RPMI7951 (cell line): ENCODE data around the gene CTXN3. TPM values are rescaled to one million over a fixed set of nuclear protein-coding genes. Genes with fewer than 3 reads are reported as not detected.
"Not testable (repeated sequence)": the region's sequence is repeated elsewhere in the genome, so short reads cannot be mapped to it uniquely, and the experiment has no call there.

Experiments
- DNase-seq: peaks from one replicate; pipeline ENCODE4 v3.0.0-alpha.2; 2012; ENCODE audit warnings: low read depth
- total RNA-seq: library from RNA; depleted of rRNA; stranded (reverse); fragments of >200 nt; shearing (Covaris generic); gene quantifications from 2 replicates; pipeline ENCODE4 v1.2.3, GENCODE V29; 2014

The CTXN3 gene
- total RNA-seq, 1 experiment from 2014 or later: not detected

GRCh38 chr5:127650649-127651048 is 1.8 kb downstream of the CTXN3 start:
- DNase-seq: no peak

- DNase-seq: no peak
Observed at GRCh38 chr5:127652952-127653611, 4.2 kb downstream of the CTXN3 start.

GRCh38 chr5:127656825-127657224 is 7.9 kb downstream of the CTXN3 start:
- DNase-seq: no peak

GRCh38 chr5:127660047-127660733 is 11.3 kb downstream of the CTXN3 start:
- no peak for DNase-seq

GRCh38 chr5:127664093-127664492 is 15.2 kb downstream of the CTXN3 start:
- peak; percentile 0 for DNase-seq

- DNase-seq: no peak
Observed at GRCh38 chr5:127665641-127666040, 16.8 kb downstream of the CTXN3 start.

GRCh38 chr5:127666043-127666716 is 17.3 kb downstream of the CTXN3 start:
- no peak for DNase-seq

GRCh38 chr5:127667926-127668325 is 19.0 kb downstream of the CTXN3 start:
- DNase-seq: no peak

GRCh38 chr5:127671218-127671617 is 22.3 kb downstream of the CTXN3 start:
- DNase-seq: no peak

GRCh38 chr5:127673117-127673800 is 24.4 kb downstream of the CTXN3 start:
- DNase-seq: no peak

GRCh38 chr5:127676951-127677350 is 28.1 kb downstream of the CTXN3 start:
- DNase-seq: not testable (repeated sequence)

GRCh38 chr5:127679691-127680330 is 30.9 kb downstream of the CTXN3 start:
- not testable (repeated sequence) for DNase-seq

- no peak for DNase-seq
Observed at GRCh38 chr5:127680595-127680994, 31.7 kb downstream of the CTXN3 start.

- no peak for DNase-seq
Observed at GRCh38 chr5:127683008-127683407, 34.1 kb downstream of the CTXN3 start.

- no peak for DNase-seq
Observed at GRCh38 chr5:127684726-127685467, 36.0 kb downstream of the CTXN3 start.

- DNase-seq: no peak
Observed at GRCh38 chr5:127685662-127686061, 36.8 kb downstream of the CTXN3 start.

- no peak for DNase-seq
Observed at GRCh38 chr5:127686424-127686823, 37.5 kb downstream of the CTXN3 start.

GRCh38 chr5:127694518-127695171 is 45.8 kb downstream of the CTXN3 start:
- DNase-seq: no peak

GRCh38 chr5:127695346-127695745 is 46.5 kb downstream of the CTXN3 start:
- DNase-seq: no peak

- DNase-seq: peak; percentile 1
Observed at GRCh38 chr5:127696683-127697082, 47.8 kb downstream of the CTXN3 start.
